Measurements from ENCODE around the gene PHKG2. TPM values are rescaled to one million over a fixed set of nuclear protein-coding genes. Genes with fewer than 3 reads are reported as not detected.
"Not testable (repeated sequence)": the region's sequence is repeated elsewhere in the genome, so short reads cannot be mapped to it uniquely, and the experiment has no call there.

Gene PHKG2, protein sequence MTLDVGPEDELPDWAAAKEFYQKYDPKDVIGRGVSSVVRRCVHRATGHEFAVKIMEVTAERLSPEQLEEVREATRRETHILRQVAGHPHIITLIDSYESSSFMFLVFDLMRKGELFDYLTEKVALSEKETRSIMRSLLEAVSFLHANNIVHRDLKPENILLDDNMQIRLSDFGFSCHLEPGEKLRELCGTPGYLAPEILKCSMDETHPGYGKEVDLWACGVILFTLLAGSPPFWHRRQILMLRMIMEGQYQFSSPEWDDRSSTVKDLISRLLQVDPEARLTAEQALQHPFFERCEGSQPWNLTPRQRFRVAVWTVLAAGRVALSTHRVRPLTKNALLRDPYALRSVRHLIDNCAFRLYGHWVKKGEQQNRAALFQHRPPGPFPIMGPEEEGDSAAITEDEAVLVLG
- 8.6 TPM for total RNA-seq

DNA sequence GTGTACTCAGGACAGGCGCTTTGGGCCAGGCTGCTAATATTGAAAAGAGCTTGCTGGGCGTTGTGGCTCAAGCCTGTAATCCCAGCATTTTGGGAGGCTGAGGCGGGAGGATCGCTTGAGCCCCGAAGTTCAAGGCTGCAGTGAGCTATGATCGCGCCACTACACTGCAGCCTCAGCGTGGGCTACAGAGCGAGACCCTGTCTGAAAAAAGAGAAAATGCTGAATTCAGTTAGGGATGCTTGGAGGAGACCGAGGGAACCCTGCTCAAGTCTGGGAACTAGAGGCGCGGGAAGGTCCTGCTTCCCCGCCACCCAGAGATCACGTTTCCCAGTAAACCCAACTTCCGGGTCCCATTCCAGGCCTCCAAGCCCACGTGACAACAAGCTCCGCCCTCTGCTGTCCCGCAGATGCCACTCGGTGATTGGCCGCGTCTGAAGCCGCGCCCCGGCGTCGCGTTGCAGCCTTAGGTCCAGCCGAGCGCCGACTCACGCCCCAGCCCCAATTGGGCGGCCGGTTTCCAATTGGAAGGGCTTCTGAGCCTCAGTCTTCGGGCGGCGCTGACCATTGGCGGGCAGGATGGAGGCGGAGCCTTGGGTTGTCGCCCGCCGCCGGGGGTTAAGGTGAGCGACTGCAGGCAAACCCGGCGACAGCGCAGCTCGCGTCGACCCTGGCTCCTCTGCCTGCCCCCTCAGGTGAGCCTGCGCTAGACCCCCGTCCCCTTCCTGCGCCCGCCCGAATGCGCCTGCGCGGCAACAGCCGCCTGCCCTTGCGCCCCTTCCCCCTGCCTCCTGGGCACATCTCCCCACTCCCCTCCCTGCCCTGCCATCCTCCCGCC lies at the start of gene PHKG2:
Gene PHKG2, plus strand, starts transcription at position 627 of the 835 bp plus-strand sequence. CDS start 396 bp downstream, outside the sequence.
- DNase-seq (ENCODE audit: low spot score in 2 of 2) (peak; percentile 96 to 98), FAIRE-seq (peak; percentile 98)

DNA sequence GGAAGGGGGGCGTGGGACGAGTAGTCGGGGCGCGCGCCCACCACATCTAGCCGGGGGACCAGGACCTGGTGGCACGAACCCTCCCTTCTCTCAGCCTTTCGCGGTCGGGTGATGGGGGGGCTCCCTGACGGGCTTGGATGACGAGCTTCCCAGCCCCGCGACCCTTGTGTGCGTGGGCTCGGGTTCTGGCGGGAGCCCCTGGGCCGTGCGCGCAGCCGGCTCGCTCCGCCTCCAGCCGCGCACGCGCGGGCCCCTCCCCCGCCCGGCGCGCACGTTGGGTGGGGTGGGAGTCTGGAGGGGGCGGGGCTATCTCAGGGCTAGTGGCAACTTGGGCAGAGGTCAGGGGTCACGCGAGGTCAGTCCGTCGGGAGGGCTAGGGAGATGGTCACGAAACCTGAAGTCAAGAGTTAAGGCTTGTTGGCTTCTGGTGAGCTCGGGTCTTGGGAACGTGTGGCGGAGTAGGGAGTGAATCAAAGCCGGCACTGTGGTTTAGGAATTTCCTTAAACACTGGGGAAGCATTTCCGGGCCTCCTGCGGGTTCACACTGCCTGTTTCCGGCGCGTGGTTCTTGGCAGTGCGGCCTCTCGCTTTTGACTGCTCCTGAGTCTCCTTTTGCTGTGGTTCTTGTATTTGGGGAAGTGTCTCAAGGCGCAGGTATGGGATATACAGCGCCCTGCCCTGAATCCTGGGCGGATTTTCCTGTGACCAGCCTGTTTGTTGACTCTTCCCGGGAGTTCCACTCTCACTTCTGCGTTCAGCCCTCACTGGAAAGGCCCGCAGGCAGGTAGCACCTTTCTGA lies 49.2 kb upstream of the PHKG2 start, which contains the start of gene SRCAP:
Gene SRCAP, plus strand, starts transcription at position 356 of the 799 bp plus-strand sequence. CDS start 1,654 bp downstream, outside the sequence.
- DNase-seq (ENCODE audit: low spot score in 2 of 2) (peak; percentile 92), FAIRE-seq (no peak)

DNA sequence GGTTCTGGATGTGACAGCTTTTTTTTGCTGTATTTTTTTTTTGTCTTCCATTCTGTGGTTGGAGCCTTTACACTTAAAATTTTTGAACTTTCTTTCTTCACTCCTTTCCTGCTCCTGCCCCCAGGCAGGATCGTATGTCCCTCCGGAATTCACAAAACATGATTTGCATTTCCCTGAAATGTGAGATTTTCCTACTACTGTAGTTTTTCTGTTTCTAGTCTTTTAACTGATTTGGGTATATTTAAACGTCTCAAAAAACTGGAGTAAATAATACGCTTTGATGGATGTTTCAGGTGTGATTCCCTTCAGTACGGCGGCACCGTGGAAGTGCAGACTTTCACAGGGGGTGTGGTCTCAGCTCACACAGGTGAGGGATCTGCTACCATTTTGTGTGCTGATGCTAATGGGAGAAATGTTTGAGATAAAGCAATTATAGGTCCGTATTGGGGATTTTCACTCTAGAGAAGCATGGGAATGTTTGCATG lies 48.6 kb upstream of the PHKG2 start:
- DNase-seq (ENCODE audit: low spot score in 2 of 2) (no peak), FAIRE-seq (no peak)

DNA sequence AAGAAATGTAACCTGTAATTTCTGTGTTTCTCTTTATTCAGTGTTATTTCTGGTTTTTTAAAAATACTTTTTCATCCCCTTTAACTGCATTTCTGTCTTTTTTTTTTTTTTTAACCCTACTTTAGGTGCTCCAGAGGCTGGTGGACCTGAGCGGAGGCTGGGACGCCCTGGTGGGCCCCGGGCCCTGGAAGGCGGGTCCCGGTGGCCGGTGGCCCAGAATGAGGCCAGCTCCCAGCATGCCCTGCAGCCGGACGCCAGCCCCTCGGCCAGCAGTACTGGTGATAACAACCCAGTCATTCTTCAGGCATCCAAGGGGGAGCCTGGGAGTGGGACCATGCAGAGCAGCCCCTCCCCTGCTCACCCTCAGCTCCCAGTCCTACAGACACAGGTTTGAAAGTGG lies 47.7 kb upstream of the PHKG2 start:
- DNase-seq (ENCODE audit: low spot score in 2 of 2) (no peak), FAIRE-seq (no peak)

DNA sequence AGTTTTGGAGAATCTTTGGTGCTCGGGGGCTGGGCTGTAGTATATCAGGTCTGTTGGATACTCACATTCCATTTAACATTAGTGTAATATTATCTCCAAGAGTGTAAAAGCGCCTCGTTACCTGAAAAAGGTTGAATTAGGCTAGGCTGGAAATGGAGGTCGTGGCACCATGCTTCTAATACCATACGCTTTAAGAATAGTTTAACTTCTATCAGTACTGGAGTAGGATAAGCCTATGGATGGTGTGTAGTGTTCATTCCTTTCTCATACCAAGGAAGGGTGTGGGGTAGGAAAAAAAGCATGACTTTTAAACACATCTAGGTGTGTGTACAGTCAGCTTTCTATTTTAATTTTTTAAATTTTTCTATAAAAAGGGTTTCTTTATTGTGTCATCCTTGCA lies 47.3 kb upstream of the PHKG2 start:
- DNase-seq (ENCODE audit: low spot score in 2 of 2): no peak

DNA sequence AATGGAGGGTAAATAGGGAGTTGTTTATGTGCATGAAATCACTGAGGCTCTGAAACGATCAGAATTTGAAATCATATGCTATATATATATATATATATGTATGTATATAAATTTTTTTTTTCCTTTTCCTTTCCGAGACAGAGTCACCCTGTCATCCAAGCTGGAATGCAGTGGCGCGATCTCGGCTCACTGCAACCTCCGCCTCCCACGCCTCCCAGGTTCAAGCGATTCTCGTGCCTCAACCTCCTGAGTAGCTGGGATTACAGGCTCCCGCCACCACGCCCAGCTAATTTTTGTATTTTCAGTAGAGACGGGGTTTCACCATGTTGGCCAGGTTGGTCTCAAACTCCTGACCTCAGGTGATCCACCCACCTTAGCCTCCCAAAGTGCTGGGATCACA lies 45.2 kb upstream of the PHKG2 start:
- not testable (repeated sequence) for DNase-seq (ENCODE audit: low spot score in 2 of 2); FAIRE-seq

More for the DNA sequence above, 47.3 kb upstream of the PHKG2 start:
- FAIRE-seq: no peak

DNA sequence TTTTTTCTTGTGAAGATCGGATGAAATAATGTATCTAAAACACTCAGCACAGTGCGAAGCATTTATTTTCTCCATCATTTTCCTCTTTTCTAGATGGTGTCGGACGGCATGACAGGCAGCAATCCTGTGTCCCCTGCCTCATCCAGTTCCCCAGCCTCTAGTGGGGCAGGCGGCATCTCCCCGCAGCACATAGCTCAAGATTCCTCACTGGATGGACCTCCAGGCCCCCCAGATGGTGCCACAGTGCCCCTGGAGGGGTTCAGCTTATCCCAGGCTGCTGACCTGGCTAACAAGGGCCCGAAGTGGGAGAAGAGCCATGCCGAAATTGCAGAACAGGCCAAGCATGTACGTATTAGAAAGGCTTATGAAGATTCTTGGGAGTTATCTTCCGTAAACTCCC lies 44.3 kb upstream of the PHKG2 start:
- no peak for DNase-seq (ENCODE audit: low spot score in 2 of 2)
- no peak for FAIRE-seq

DNA sequence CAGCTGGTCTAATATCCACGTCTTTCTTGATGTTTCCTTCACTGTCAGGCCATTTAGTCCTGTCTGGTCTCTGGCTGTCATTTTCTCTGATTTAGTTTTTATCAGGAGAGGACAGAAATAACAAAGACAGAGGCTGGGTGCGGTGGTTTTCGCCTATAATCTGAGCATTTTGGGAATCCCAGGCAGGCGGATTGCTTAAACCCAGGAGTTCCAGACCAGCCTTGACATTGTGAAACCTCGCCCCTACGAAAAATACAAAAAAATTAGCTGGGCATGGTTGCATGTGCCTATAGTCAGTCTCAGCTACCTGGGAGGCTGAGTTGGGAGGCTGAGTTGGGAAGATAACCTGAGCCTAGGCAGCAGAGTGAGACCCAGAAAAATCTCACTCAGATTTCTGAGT lies 42.2 kb upstream of the PHKG2 start:
- FAIRE-seq: no peak

DNA sequence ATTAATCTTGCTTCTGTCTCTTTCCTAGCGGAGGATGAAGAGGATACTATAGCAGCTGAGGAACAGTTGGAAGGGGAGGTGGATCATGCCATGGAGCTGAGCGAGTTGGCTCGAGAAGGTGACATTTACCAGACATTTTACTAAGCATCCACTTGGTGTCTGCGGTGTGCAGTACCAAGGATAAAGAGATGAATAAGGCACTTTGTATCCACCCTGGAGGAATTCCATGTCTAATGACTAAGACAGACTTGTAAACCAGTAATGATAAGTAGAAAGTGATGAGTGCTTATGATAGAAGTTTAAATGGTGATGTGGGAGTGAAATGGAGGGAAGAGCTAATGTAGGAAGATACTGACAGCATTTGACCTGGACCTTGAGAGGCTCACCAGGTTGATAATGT lies 37.3 kb upstream of the PHKG2 start:
- FAIRE-seq: no peak
- no peak for DNase-seq (ENCODE audit: low spot score in 2 of 2)

More for the DNA sequence above, 42.2 kb upstream of the PHKG2 start:
- DNase-seq (ENCODE audit: low spot score in 2 of 2): no peak

DNA sequence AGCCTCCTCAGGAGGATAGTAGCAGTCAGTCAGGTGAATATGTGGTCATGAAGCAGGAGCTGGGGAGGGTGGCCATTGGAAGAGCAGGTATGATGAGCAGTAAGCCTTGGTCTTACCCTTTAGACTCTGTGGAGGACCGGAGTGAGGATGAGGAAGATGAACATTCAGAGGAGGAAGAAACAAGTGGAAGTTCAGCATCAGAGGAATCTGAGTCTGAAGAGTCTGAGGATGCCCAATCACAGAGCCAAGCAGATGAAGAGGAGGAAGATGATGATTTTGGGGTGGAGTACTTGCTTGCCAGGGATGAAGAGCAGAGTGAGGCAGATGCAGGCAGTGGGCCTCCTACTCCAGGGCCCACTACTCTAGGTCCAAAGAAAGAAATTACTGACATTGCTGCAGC lies 36.5 kb upstream of the PHKG2 start:
- no peak for DNase-seq (ENCODE audit: low spot score in 2 of 2)
- FAIRE-seq: no peak

DNA sequence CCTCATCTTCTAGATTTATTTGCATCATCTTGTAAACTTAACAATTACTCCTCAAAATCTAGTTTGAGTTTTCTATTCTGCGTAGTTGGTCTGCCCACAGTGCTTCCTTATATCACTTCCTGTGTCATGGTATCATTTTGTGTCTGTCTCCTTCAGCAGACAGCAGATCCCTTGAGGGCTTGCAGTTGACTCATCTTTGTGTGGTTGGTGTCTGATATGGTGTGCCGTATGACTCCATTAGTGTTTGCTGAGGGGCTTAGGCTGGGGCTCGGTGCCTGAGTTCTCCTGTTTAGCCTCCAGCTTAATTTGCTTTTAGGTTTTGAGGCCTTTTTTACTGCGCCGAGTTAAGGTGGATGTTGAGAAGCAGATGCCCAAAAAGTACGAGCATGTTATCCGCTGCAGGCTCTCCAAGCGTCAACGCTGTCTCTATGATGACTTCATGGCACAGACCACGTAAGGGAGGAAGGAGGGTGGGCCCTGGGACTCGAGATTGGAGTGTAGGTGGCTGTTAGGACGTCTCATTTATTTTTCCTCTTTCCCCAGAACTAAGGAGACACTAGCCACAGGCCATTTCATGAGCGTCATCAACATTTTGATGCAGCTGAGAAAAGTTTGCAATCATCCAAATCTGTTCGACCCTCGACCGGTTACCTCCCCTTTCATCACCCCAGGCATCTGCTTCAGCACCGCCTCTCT lies 32.3 kb upstream of the PHKG2 start:
- DNase-seq (ENCODE audit: low spot score in 2 of 2) (no peak), FAIRE-seq (no peak)

DNA sequence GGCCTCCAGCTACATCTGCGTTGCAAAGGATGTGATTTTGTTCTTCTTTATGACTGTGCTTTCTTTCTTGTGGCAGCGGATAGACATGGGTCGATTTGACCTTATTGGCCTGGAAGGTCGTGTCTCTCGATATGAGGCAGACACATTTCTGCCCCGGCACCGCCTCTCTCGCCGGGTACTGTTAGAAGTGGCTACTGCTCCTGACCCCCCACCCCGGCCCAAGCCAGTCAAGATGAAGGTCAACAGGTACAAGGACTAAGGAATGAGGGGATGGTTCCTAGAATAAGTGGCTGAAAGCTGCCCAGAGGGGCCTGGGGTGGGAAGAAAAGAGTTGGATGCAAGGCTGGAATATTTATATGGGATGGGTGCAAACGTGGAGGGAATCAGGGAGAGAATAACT lies 28.1 kb upstream of the PHKG2 start:
- FAIRE-seq: no peak
- DNase-seq (ENCODE audit: low spot score in 2 of 2): no peak

DNA sequence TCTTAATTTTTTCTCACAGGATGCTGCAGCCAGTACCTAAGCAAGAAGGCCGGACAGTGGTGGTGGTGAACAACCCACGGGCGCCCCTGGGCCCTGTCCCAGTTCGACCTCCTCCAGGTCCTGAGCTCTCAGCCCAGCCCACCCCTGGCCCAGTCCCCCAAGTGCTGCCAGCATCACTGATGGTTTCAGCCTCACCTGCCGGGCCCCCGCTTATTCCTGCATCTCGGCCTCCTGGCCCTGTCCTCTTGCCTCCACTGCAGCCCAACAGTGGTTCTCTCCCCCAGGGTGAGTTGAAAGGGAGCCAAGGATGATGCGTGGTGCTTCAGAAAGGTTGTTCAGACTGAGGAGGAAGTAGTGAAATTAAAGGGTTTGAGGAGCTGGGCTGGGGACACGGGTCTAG lies 27.5 kb upstream of the PHKG2 start:
- FAIRE-seq (no peak), DNase-seq (ENCODE audit: low spot score in 2 of 2) (no peak)

DNA sequence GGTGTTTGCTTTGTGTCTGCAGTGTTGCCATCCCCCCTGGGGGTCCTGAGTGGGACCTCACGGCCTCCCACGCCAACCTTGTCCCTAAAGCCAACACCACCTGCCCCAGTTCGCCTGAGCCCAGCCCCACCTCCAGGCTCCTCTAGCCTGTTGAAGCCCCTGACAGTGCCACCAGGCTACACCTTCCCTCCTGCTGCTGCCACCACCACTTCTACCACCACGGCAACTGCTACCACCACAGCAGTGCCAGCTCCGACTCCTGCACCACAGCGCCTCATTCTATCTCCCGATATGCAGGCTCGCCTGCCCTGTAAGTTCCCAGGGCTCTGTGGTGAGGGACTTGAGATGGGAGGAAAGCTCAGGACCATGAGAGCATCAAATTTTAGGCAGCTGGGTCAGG lies 27.1 kb upstream of the PHKG2 start:
- no peak for FAIRE-seq
- DNase-seq (ENCODE audit: low spot score in 2 of 2): no peak

DNA sequence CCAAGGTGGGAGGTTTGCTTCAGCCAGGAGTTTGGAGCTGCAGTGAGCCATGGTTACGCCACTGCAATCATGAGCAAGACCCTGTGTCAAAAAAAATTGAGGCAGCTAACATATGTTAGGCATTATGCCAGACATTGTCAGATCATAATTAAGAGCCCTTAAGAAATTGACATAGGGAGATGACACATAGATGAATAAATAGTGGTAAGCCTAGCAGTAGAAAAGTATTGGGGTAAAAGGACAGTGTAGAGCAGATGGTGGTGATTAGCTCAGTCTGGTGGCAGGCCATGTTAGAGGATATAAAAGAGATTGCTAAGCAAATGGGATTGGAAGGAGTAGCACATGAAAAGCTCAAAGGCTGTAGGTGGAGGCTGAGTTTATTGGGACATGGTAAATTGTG lies 26.6 kb upstream of the PHKG2 start:
- FAIRE-seq (no peak), DNase-seq (ENCODE audit: low spot score in 2 of 2) (no peak)

DNA sequence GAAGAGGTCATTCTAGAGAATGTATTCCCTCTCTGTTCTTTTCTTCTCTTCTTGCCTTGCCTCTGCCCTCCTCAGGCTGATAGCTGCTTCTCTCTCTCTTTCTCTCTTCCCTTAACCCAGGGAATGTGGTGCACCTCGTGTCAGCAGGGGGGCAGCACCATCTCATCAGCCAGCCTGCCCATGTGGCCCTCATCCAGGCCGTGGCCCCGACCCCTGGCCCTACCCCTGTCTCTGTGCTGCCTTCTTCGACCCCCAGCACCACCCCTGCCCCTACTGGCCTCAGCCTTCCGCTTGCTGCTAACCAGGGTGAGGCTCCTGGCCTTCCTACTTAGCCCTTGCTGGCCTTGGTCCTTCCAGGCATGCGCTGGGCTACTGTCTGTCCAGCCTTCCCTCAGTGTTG lies 25.8 kb upstream of the PHKG2 start:
- no peak for FAIRE-seq

DNA sequence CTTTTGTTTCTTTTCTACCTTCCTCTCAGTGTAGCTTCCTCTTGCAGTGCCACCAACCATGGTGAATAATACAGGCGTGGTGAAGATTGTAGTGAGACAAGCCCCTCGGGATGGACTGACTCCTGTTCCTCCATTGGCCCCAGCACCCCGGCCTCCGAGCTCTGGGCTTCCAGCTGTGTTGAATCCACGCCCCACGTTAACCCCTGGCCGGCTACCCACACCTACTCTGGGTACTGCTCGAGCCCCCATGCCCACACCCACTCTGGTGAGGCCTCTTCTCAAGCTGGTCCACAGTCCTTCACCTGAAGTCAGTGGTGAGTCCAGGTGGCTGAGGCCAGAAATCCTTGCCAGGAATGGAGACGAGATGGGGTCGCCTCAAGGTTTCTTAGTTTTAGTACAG lies 25.3 kb upstream of the PHKG2 start:
- no peak for FAIRE-seq

More for the DNA sequence above, 25.8 kb upstream of the PHKG2 start:
- no peak for DNase-seq (ENCODE audit: low spot score in 2 of 2)

DNA sequence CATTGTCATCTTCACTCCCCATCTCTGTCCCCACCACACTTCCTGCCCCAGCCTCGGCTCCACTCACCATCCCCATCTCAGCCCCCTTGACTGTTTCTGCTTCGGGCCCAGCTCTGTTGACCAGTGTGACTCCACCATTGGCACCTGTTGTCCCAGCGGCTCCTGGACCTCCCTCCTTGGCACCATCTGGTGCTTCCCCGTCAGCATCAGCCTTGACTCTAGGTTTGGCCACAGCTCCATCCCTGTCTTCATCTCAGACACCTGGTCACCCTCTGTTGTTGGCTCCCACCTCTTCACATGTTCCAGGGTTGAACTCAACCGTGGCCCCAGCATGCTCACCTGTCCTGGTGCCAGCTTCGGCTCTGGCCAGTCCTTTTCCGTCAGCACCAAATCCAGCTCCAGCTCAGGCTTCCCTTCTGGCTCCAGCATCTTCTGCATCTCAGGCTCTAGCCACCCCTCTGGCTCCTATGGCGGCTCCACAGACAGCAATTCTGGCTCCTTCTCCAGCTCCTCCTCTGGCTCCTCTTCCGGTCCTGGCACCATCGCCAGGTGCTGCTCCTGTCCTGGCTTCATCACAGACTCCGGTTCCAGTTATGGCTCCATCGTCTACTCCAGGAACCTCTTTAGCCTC lies 24.4 kb upstream of the PHKG2 start:
- no peak for FAIRE-seq
- DNase-seq (ENCODE audit: low spot score in 2 of 2): no peak

More for the DNA sequence above, 25.3 kb upstream of the PHKG2 start:
- DNase-seq (ENCODE audit: low spot score in 2 of 2): no peak

DNA sequence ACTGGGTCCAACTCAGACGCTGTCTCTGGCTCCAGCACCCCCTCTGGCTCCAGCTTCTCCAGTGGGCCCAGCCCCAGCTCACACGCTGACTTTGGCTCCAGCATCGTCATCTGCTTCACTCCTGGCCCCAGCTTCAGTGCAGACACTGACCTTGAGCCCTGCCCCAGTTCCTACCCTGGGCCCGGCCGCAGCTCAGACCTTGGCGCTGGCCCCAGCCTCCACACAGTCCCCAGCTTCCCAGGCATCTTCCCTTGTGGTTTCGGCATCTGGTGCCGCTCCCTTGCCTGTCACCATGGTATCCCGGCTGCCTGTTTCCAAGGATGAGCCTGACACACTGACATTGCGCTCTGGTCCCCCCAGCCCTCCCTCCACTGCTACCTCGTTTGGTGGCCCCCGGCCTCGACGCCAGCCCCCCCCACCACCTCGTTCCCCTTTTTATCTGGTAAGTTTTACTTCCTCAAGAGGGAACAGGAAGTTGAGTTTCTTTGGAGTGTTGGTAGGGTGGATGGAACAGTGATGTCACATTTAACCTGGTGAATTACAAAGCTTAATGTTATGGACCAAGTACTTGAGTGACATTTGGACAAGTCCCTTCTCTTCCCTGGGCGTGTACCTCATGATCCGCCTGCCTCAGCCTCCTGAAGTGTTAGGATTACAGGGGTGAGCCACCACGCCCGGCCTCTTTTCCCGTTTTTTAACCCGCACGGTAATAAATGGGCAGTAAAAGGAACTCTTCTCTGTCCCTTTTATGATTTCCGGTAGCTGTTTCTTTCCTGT lies 23.4 kb upstream of the PHKG2 start:
- DNase-seq (ENCODE audit: low spot score in 2 of 2) (no peak), FAIRE-seq (no peak)

Measured in frontal cortex (tissue), 4 donors.